Type B pancreatic cell (in vitro differentiated cells): ENCODE data around the gene SLC2A4. TPM values are rescaled to one million over a fixed set of nuclear protein-coding genes. Genes with fewer than 3 reads are reported as not detected.

Experiments used
- DNase-seq: peaks from one replicate; pipeline ENCODE4 v3.0.0; 2021; ENCODE audit warnings: mixed read lengths; ENCODE audit not compliant: unreplicated experiment; ENCODE audit errors: extremely low spot score
- H3K27ac Mint-ChIP-seq: 2 replicates; pipeline ENCODE4 v1.8.0; 2021; ENCODE audit warnings: mild to moderate bottlenecking, mixed read lengths
- H3K27me3 Mint-ChIP-seq: 2 replicates; pipeline ENCODE4 v1.8.0; 2021; ENCODE audit warnings: mixed read lengths
- H3K36me3 Mint-ChIP-seq: 2 replicates; pipeline ENCODE4 v1.8.0; 2021; ENCODE audit warnings: mixed read lengths
- H3K4me1 Mint-ChIP-seq: one replicate; pipeline ENCODE4 v1.8.0; 2021; ENCODE audit warnings: mixed read lengths; ENCODE audit not compliant: unreplicated experiment
- H3K4me3 Mint-ChIP-seq: 2 replicates; pipeline ENCODE4 v1.8.0; 2021; ENCODE audit warnings: mild to moderate bottlenecking, mixed read lengths
- H3K9me3 Mint-ChIP-seq: 2 replicates; pipeline ENCODE4 v1.8.0; 2021; ENCODE audit warnings: mixed read lengths
- total RNA-seq: library from RNA; stranded (reverse); gene quantifications from 2 replicates; pipeline ENCODE4 v1.2.1, GENCODE V29; 2021; ENCODE audit warnings: low replicate concordance
- TF ChIP-seq, protein P1 (sequence below): fragments of 200-600 bp; sonication (generic); conservative IDR thresholded peaks from 2 replicates; pipeline ENCODE4 v1.5.0; 2021; ENCODE audit warnings: antibody characterized with exemption, mild to moderate bottlenecking

The SLC2A4 gene
- total RNA-seq, 1 donor from 2014 or later = 4.0 TPM

DNA sequence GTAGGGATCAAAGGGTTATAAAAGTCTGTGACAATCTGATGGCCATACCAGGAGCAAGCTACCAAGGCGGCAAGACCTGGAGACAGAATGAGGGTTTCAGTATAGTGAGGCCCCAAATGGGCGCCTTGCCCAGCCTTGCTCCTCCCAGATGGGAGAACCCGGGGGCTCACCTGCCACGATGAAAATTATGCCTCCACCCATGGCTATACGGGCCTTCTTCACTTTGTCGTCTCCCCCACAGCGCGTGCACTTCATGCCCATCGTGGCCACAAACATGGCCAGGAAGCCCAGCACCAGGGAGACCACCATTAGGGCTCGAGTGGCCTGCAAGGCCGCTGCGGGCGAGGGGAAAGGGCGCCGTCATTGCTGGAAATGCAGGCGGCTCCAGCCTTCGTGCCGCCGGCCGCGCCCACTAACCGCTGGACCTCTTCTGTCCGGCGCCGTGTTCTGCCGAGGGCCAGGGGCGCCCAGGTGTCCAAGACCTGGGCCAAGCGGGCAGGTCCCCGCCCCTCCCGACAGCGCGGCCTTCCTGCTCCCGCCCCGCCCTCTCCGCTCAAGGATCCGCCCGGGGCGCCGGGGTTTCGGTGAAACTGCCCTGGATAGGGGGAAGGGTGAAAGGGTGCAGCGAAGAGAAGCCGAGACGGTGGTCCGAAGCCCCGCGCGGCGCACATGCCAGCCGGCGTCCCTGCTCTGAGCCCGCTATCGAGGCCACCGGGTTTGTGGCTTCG lies 20.7 kb upstream of the SLC2A4 start:
- Mint-ChIP-seq H3K9me3 (no peaks in the 10 kb centered on the region), H3K27me3 (peaks cover 49% of the 10 kb centered on the region), H3K4me1 (peaks cover 6% of the 10 kb centered on the region), H3K4me3 (peak overlapping the region; percentile 83), H3K27ac (peak overlapping the region; percentile 81), H3K36me3 (peaks cover 12% of the 10 kb centered on the region)
- DNase-seq = no peak
- TF ChIP-seq, protein P1, sequence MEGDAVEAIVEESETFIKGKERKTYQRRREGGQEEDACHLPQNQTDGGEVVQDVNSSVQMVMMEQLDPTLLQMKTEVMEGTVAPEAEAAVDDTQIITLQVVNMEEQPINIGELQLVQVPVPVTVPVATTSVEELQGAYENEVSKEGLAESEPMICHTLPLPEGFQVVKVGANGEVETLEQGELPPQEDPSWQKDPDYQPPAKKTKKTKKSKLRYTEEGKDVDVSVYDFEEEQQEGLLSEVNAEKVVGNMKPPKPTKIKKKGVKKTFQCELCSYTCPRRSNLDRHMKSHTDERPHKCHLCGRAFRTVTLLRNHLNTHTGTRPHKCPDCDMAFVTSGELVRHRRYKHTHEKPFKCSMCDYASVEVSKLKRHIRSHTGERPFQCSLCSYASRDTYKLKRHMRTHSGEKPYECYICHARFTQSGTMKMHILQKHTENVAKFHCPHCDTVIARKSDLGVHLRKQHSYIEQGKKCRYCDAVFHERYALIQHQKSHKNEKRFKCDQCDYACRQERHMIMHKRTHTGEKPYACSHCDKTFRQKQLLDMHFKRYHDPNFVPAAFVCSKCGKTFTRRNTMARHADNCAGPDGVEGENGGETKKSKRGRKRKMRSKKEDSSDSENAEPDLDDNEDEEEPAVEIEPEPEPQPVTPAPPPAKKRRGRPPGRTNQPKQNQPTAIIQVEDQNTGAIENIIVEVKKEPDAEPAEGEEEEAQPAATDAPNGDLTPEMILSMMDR = no peak

DNA sequence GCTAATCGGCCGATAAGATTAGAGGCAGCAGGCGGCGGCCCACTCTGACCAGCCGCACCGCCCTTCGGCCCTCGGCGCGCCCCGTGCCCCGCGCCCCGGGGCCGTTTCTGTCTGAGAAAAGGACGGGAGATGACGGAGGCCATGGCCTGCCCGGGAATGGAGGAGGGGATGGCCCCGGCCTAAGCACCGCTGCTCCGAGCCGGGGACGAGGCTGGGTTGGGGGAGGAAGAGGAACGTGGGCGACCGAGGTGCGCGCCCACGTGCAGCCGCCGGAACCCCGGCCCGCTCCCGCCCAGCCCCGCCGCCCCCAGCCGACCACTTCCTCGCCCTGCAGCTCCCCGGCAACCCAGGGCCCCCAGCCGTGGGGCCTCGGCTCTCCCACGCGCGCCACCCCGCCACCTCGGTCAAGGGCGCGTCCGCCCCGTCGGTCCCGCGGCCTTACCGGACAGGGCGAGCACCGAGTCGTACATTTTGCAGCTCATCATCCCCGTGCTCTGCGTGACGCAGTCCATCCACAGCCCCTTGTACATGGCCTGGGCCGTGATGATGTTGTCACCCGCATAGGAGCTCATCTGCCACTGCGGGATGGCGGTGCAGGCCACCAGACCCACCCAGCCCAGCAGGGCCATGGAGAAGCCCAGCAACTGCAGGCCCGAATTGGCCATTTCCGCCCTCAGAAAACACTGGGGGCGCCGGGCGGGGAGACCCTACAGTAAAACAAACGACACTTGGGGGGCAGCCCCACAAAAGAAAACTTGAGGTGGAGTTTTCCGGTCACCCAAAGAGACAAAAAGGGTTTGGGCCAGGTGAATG lies 19.9 kb upstream of the SLC2A4 start:
- TF ChIP-seq, protein P1 = no peak
- peaks cover 6% of the 10 kb centered on the region for H3K4me1 Mint-ChIP-seq
- H3K9me3 Mint-ChIP-seq = no peaks in the 10 kb centered on the region
- peak overlapping the region; percentile 100 for H3K27ac Mint-ChIP-seq
- H3K4me3 Mint-ChIP-seq = peak overlapping the region; percentile 98
- H3K36me3 Mint-ChIP-seq = peaks cover 8% of the 10 kb centered on the region
- H3K27me3 Mint-ChIP-seq = peaks cover 54% of the 10 kb centered on the region
- DNase-seq = no peak

GRCh38 chr17:7262192-7262934 lies 19.2 kb upstream of the SLC2A4 start, which contains the start of gene CLDN7:
CLDN7 (minus strand) TSS chr17:7262478; CDS start chr17:7262043, 435 bp downstream.
- TF ChIP-seq, protein P1 = no peak
- Mint-ChIP-seq H3K9me3 (no peaks in the 10 kb centered on the region), H3K27ac (peak within 1 kb of the TSS; percentile 100), H3K27me3 (peaks cover 57% of the 10 kb centered on the region), H3K4me3 (peak within 1 kb of the TSS; percentile 98), H3K4me1 (peaks cover 6% of the 10 kb centered on the region), H3K36me3 (peaks cover 5% of the 10 kb centered on the region)
- DNase-seq = no peak

DNA sequence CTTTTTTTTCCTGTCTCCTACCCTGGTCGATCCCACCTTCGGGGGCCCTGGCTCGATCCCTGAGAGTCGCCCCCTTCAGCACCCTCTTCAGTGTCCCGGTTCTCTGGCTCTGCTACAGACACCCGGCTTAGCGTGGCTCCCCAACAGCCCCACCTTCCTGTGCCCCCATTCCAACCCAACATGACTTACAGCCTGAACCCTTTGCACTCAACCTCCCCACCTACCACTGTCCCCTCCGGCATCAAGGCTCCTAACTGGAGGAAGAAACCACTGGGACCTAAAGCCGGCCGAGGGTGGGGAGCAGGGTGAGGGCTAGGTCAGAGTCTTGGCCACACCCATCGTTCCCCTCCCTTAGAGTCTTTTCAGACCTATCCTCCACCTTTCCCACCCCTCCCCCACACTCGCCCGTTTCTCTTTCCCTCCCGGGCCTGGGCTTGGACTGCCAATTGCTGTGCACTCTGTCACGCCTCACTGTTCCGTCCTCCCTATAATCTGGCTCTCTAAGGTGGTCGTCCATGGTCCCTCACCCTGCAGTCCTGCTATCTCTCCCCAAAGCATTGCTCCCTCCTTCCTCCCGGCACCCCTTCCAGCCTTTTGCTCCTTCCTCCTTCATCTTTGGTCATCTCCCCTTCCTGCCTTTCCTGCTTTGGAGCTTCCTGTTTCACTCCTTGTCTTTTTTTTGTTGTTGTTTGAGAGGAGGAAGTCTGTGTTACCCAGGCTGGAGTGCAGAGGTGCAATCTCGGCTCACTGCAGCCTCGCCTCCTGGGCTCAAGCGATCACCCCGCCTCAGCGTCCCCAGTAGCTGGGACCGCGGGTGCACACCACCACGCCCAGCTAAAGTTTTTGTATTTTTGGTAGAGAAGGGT lies 18.4 kb upstream of the SLC2A4 start:
- H3K4me3 Mint-ChIP-seq = peak overlapping the region; percentile 98
- H3K9me3 Mint-ChIP-seq = no peaks in the 10 kb centered on the region
- peaks cover 5% of the 10 kb centered on the region for H3K36me3 Mint-ChIP-seq
- TF ChIP-seq, protein P1 = no peak
- H3K27me3 Mint-ChIP-seq = peaks cover 57% of the 10 kb centered on the region
- peak overlapping the region; percentile 100 for H3K27ac Mint-ChIP-seq
- no peak for DNase-seq
- peaks cover 6% of the 10 kb centered on the region for H3K4me1 Mint-ChIP-seq

DNA sequence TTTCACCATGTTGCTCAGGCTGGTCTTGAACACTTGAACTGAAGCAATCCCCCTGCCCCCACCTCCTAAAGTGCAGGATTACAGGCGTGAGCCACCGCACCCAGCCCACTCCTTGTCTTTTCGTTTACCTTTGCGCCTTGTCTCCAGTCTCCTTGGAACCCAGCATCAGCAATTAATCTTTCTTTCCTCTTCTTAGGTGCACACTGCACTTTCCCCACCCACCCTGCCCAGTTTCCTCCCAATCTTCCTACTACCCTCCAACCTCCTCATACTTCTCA lies 17.8 kb upstream of the SLC2A4 start:
- peak overlapping the region; percentile 98 for H3K4me3 Mint-ChIP-seq
- TF ChIP-seq, protein P1 = no peak

More for the DNA sequence above, 17.8 kb upstream of the SLC2A4 start:
- Mint-ChIP-seq H3K27ac (peak overlapping the region; percentile 100), H3K27me3 (peaks cover 57% of the 10 kb centered on the region), H3K36me3 (peaks cover 5% of the 10 kb centered on the region), H3K9me3 (no peaks in the 10 kb centered on the region), H3K4me1 (peaks cover 6% of the 10 kb centered on the region)
- no peak for DNase-seq
